Vagina (tissue), 2 donors: ENCODE data around the gene SPACA7.

Experiments used
- CTCF ChIP-seq, 3 experiments: fragments of 450-650 bp in 2 of 3; fragments of 200-600 bp in 1 of 3; sonication (generic) in 1 of 3; IDR thresholded peaks; one replicate each; pipeline ENCODE4 v1.5.1; 2017 to 2019; ENCODE audit warnings: antibody characterized with exemption in 3 of 3, mild to moderate bottlenecking in 2 of 3, moderate library complexity in 2 of 3
- POLR2A ChIP-seq, 2 donors: fragments of 450-650 bp; IDR thresholded peaks; one replicate each; pipeline ENCODE4 v1.6.1; 2017; ENCODE audit warnings: antibody characterized with exemption in 2 of 2, mild to moderate bottlenecking in 2 of 2, moderate library complexity in 2 of 2
- POLR2AphosphoS5 ChIP-seq, 2 donors: sonication (generic); formaldehyde crosslinking; IDR thresholded peaks; one replicate each; pipeline ENCODE4 v1.9.0; 2017; ENCODE audit warnings: antibody characterized with exemption in 2 of 2, mild to moderate bottlenecking in 2 of 2, low read depth in 1 of 2; ENCODE audit not compliant: insufficient read depth in 1 of 2

DNA sequence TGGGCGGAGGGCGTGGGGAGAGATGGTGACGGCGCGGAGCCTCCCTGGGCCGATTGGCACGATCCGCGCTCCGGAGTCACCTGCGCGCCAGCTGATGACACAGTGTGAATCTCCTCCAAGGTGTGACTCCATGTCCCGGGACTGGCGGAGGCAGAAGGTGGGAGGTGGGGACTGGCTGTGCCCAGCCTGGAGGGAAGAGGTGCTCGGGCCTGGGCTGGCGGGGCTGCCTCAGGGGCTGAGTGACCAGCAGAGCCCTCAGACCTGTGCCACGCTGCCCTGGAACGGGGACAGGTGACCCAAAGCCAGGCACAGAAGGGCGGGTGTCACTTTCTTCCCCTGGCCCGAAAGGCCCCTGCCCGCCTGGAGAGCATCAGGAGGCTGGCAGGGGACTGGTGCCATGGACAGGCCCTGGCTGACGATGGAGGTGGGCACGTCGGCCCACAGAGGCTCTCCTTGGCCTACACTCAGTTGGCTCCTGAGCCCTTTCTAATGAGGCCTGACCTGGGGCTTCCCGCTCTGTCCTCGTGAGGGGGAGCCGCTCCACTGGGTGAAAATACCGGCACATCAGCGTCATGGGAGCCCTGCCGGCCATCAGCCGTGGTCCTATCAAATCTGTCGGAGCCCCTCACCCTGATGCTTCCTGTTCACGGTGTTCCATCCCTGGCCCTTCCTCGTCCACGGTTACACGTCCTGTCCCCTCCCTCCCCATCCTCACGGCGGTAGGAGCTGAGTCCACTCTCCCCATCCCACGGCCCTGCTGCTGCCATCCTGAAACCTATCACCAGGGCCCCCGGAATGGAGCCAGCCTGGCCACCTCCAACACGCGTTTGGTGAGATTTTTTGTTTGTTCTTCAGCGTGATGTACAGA lies 75.6 kb downstream of the SPACA7 start:
- no peak for TF ChIP-seq CTCF (IDR thresholded peaks at IDR 0.05)
- TF ChIP-seq POLR2A (IDR thresholded peaks at IDR 0.05), result no peak
- no peak for TF ChIP-seq POLR2AphosphoS5 (IDR thresholded peaks at IDR 0.05; ENCODE audit: insufficient read depth in 1 of 2, low read depth in 1 of 2)
